ENCODE data around the gene TPRA1. TPM values are rescaled to one million over a fixed set of nuclear protein-coding genes. Genes with fewer than 3 reads are reported as not detected.

The TPRA1 gene
- total and polyA plus RNA-seq, 9 of the 15 experiments (the other 6 are each of a cell fraction or from before 2014, with no cell fraction given) = 0.66 to 21.5 (median 11.1) TPM

DNA sequence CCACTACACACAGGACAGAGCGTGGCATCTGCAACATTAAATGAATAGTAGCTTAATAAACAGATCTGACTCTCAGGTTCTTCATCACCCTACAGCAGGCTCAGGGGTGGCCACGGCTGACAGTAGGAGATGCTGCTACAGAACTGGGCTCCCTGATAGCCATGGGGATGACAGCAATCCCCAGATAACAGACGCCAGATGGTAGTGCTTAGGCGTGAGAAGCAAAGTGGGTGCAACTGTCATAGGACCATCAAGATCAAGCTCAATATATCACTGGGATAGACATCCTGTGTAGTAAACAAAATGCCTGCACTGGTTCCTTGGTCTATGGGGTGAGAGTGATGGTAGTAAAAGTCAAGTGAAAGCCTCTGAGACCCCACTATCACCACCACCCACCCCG is 2.6 kb upstream of the TPRA1 start (continued):
- TF ChIP-seq, protein P1, sequence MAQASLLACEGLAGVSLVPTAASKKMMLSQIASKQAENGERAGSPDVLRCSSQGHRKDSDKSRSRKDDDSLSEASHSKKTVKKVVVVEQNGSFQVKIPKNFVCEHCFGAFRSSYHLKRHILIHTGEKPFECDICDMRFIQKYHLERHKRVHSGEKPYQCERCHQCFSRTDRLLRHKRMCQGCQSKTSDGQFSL (CRISPR knock-in tag; IDR thresholded peaks at IDR 0.05) = no peak
- TF ChIP-seq, protein P1 (tag; IDR thresholded peaks at IDR 0.05) = no peak
- TF ChIP-seq, protein P2, sequence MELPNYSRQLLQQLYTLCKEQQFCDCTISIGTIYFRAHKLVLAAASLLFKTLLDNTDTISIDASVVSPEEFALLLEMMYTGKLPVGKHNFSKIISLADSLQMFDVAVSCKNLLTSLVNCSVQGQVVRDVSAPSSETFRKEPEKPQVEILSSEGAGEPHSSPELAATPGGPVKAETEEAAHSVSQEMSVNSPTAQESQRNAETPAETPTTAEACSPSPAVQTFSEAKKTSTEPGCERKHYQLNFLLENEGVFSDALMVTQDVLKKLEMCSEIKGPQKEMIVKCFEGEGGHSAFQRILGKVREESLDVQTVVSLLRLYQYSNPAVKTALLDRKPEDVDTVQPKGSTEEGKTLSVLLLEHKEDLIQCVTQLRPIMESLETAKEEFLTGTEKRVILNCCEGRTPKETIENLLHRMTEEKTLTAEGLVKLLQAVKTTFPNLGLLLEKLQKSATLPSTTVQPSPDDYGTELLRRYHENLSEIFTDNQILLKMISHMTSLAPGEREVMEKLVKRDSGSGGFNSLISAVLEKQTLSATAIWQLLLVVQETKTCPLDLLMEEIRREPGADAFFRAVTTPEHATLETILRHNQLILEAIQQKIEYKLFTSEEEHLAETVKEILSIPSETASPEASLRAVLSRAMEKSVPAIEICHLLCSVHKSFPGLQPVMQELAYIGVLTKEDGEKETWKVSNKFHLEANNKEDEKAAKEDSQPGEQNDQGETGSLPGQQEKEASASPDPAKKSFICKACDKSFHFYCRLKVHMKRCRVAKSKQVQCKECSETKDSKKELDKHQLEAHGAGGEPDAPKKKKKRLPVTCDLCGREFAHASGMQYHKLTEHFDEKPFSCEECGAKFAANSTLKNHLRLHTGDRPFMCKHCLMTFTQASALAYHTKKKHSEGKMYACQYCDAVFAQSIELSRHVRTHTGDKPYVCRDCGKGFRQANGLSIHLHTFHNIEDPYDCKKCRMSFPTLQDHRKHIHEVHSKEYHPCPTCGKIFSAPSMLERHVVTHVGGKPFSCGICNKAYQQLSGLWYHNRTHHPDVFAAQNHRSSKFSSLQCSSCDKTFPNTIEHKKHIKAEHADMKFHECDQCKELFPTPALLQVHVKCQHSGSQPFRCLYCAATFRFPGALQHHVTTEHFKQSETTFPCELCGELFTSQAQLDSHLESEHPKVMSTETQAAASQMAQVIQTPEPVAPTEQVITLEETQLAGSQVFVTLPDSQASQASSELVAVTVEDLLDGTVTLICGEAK (IDR thresholded peaks at IDR 0.05) = no peak
- TF ChIP-seq, protein P2 (CRISPR knock-in tag; IDR thresholded peaks at IDR 0.05) = no peak
- peak; percentile 58; the same call in 1 of the 2 replicates for TF ChIP-seq TAL1 (IDR thresholded peaks at IDR 0.05)
- TF ChIP-seq HNRNPH1 (optimal IDR thresholded peaks at IDR 0.05; ENCODE audit: low read depth, low read length) = no peak
- no peak for TF ChIP-seq NR1H2 (CRISPR knock-in tag; IDR thresholded peaks at IDR 0.05)
- TF ChIP-seq BHLHE40 (IDR thresholded peaks at IDR 0.05; ENCODE audit: low read length) = no peak
- no peak for TF ChIP-seq FOXP1 (CRISPR knock-in tag; IDR thresholded peaks at IDR 0.05)
- no peak for TF ChIP-seq ZNF347 (CRISPR knock-in tag; IDR thresholded peaks at IDR 0.05; ENCODE audit: low read depth)
- TF ChIP-seq ZNF184 (CRISPR knock-in tag; IDR thresholded peaks at IDR 0.05) = no peak
- peak; percentile 44 for TF ChIP-seq ARID1B (IDR thresholded peaks at IDR 0.05)
- TF ChIP-seq TBP (optimal IDR thresholded peaks at IDR 0.05; ENCODE audit: low read depth, low read length) = no peak
- no peak for TF ChIP-seq BACH1 (tag; IDR thresholded peaks at IDR 0.05)
- TF ChIP-seq SPI1 (IDR thresholded peaks at IDR 0.05; ENCODE audit: borderline replicate concordance, low read depth, low read length) = no peak
- TF ChIP-seq MTA2 (IDR thresholded peaks at IDR 0.05; ENCODE audit: low read depth) = 0 out of 2 replicates have a peak, but pooled peaks have one; percentile 14
- TF ChIP-seq CBX8 (IDR thresholded peaks at IDR 0.05; ENCODE audit: borderline replicate concordance, extremely low read depth, low read depth, low read length, poor library complexity, severe bottlenecking) = no peak
- TF ChIP-seq, protein P3, sequence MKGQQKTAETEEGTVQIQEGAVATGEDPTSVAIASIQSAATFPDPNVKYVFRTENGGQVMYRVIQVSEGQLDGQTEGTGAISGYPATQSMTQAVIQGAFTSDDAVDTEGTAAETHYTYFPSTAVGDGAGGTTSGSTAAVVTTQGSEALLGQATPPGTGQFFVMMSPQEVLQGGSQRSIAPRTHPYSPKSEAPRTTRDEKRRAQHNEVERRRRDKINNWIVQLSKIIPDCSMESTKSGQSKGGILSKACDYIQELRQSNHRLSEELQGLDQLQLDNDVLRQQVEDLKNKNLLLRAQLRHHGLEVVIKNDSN (CRISPR knock-in tag; IDR thresholded peaks at IDR 0.05) = no peak
- TF ChIP-seq BRCA1 (IDR thresholded peaks at IDR 0.05) = no peak
- no peak for TF ChIP-seq BRCA1 (CRISPR knock-in tag; IDR thresholded peaks at IDR 0.05)
